Measurements from ENCODE around the gene ZNF786.

Gene ZNF786

DNA sequence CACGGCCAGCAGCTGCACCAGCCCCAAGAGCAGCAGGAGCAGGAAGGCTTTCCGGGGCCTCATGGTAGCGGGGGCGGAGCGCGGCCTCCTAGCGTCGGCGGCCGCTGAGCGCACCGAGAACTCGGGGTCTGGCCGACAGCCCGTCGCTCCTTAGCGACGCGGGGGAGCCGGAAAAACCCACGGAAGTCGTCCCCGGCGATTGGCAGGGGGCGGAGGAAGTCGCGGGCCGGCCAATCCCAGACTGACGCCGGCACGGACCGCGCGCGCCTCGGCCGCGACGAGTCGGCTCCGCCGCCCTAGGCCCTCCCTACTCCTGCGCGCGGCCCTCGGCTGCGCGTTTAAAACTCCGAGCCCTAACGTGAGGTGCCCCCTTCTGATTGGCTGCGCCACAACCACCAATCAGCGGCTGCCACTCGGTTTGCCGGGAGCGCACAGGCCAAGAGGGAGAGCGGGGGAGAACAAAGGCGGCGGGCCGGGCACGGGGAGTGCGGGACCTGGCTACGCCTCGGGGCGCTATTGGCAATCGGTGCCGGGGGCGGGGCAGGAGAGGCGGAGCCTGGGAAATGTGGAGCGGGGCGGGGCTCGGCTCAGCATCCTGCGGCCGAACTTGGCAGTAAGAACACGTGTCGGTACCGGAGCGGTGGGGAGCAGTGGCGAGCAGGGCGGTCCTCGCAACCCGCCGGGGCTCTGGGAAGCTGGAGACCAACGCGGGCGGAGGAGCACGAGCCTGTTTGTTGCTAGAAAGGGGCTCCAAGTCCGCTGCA lies 62.0 kb downstream of the ZNF786 start, which contains the start of gene PDIA4:
TSS of gene PDIA4 (minus strand) at position 160 of the 764 bp plus-strand sequence. CDS start at position 63, 97 bp downstream.
- H3K4me3 ChIP-seq (ENCODE audit: insufficient read depth in 1 of 2, low read depth in 1 of 2, low read length in 2 of 2): peak within 1 kb of the TSS; percentile 85 to 96
- H2AK5ac ChIP-seq (ENCODE audit: low read length, severe bottlenecking): no peak within 1 kb of the TSS
- H4K8ac ChIP-seq (ENCODE audit: low read length): peak within 1 kb of the TSS; percentile 73
- H2BK120ac ChIP-seq (ENCODE audit: low read depth, low read length): peak within 1 kb of the TSS; percentile 67
- H3K14ac ChIP-seq (ENCODE audit: low read length in 2 of 2): no peak within 1 kb of the TSS
- H3K23ac ChIP-seq (ENCODE audit: low read length in 2 of 2): no peak within 1 kb of the TSS
- no peaks in the 10 kb centered on the region for H3K79me1 ChIP-seq (replicated peaks; ENCODE audit: low read length, poor library complexity, severe bottlenecking)
- peak within 1 kb of the TSS; percentile 89 for H3K27ac ChIP-seq (ENCODE audit: low read length, poor library complexity, severe bottlenecking)
- H3K4ac ChIP-seq (ENCODE audit: low read depth in 1 of 2, low read length in 2 of 2): peak within 1 kb of the TSS; percentile 67 to 81
- peak within 1 kb of the TSS; percentile 85 for H2AFZ ChIP-seq (ENCODE audit: low read depth, low read length)
- no peaks in the 10 kb centered on the region for H3K9me3 ChIP-seq (ENCODE audit: control insufficient read depth, low read length)
- H2BK5ac ChIP-seq (ENCODE audit: low read depth, low read length, poor library complexity, severe bottlenecking): peak within 1 kb of the TSS; percentile 74
- H2BK12ac ChIP-seq (ENCODE audit: low read length in 2 of 2): no peak within 1 kb of the TSS
- WGBS: under 1% methylated on average over 82 of the region's 87 CpGs
- H3K4me1 ChIP-seq (ENCODE audit: control insufficient read depth, insufficient read depth, low read depth, low read length): peaks cover 8% of the 10 kb centered on the region
- no peaks in the 10 kb centered on the region for H3K27me3 ChIP-seq (ENCODE audit: control insufficient read depth in 1 of 2, insufficient read depth in 1 of 2, low read length in 2 of 2)
- H2BK15ac ChIP-seq (ENCODE audit: low read depth, poor library complexity, severe bottlenecking): peak within 1 kb of the TSS; percentile 94
- H3K4me2 ChIP-seq (ENCODE audit: low read length, poor library complexity, severe bottlenecking): peak within 1 kb of the TSS; percentile 98
- peak within 1 kb of the TSS; percentile 91 for H4K91ac ChIP-seq (ENCODE audit: low read length)
- H3K36me3 ChIP-seq (ENCODE audit: control insufficient read depth in 1 of 2, insufficient read depth in 2 of 2, low read depth in 1 of 2, low read length in 2 of 2): peaks cover 0 to 2% of the 10 kb centered on the region in 2 experiments
- H3K9ac ChIP-seq (ENCODE audit: low read length): peak within 1 kb of the TSS; percentile 92
- peak within 1 kb of the TSS; percentile 76 to 89 for H3K18ac ChIP-seq (ENCODE audit: low read depth in 1 of 2, low read length in 2 of 2)
- peak; percentile 100 for DNase-seq

DNA sequence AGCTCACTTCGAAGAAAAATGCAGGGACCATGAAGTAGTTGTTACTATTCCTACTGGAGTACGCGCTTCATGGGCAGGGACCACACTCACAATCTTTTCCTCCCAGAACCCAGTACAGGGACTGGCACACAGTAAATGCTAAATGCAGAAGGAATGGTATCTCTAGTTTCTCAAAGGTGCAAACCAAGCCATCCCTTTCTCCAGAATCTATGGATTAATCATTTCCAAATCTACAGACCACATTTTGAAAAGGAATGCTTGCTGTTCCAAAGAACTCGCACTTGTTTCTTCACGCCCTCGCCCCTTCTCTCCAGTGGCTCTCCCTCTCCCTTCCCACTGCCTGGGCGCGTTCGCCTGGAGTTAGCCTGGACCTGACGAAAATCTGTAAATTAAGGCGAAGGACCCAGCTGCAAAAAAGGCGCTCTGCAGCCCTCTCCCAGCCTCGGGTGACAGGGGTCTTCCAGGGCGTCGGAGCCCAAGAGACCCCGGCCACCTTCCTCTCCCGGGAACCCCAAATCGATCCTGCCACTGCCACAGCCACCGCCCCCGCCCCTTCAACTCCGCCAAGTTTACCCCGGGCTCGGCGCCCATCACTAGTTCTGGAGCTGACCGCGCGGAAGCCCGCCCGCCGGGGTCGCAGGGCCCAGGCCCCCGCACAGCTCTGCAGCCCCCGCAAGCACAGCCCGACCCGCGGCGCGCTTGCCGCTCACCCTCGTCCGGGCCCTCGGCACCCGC lies 62.7 kb downstream of the ZNF786 start:
- H3K14ac ChIP-seq (ENCODE audit: low read length in 2 of 2): no peak overlapping the region
- H3K27me3 ChIP-seq (ENCODE audit: control insufficient read depth in 1 of 2, insufficient read depth in 1 of 2, low read length in 2 of 2): no peaks in the 10 kb centered on the region
- H3K4me2 ChIP-seq (ENCODE audit: low read length, poor library complexity, severe bottlenecking): peak overlapping the region; percentile 81
- peaks cover 10% of the 10 kb centered on the region for H3K4me1 ChIP-seq (ENCODE audit: control insufficient read depth, insufficient read depth, low read depth, low read length)
- peaks cover 0 to 2% of the 10 kb centered on the region in 2 experiments for H3K36me3 ChIP-seq (ENCODE audit: control insufficient read depth in 1 of 2, insufficient read depth in 2 of 2, low read depth in 1 of 2, low read length in 2 of 2)
- peak overlapping the region; percentile 92 for H3K9ac ChIP-seq (ENCODE audit: low read length)
- H2BK15ac ChIP-seq (ENCODE audit: low read depth, poor library complexity, severe bottlenecking): peak overlapping the region; percentile 94
- WGBS: under 1% methylated on average over 43 of the region's 43 CpGs
- H3K4ac ChIP-seq (ENCODE audit: low read depth in 1 of 2, low read length in 2 of 2): peak overlapping the region; percentile 65 to 68
- peak overlapping the region; percentile 67 for H2BK120ac ChIP-seq (ENCODE audit: low read depth, low read length)
- peak overlapping the region; percentile 91 for H4K91ac ChIP-seq (ENCODE audit: low read length)
- no peaks in the 10 kb centered on the region for H3K79me1 ChIP-seq (replicated peaks; ENCODE audit: low read length, poor library complexity, severe bottlenecking)
- H3K4me3 ChIP-seq (ENCODE audit: insufficient read depth in 1 of 2, low read depth in 1 of 2, low read length in 2 of 2): peak overlapping the region; percentile 85 to 96
- H2AK5ac ChIP-seq (ENCODE audit: low read length, severe bottlenecking): no peak overlapping the region
- peak overlapping the region; percentile 73 for H4K8ac ChIP-seq (ENCODE audit: low read length)
- peak overlapping the region; percentile 74 for H3K27ac ChIP-seq (ENCODE audit: low read length, poor library complexity, severe bottlenecking)
- peak; percentile 54 for DNase-seq
- peak overlapping the region; percentile 74 for H2BK5ac ChIP-seq (ENCODE audit: low read depth, low read length, poor library complexity, severe bottlenecking)
- H3K18ac ChIP-seq (ENCODE audit: low read depth in 1 of 2, low read length in 2 of 2): peak overlapping the region; percentile 76 to 89
- no peaks in the 10 kb centered on the region for H3K9me3 ChIP-seq (ENCODE audit: control insufficient read depth, low read length)
- H2BK12ac ChIP-seq (ENCODE audit: low read length in 2 of 2): no peak overlapping the region
- peak overlapping the region; percentile 83 for H2AFZ ChIP-seq (ENCODE audit: low read depth, low read length)
- H3K23ac ChIP-seq (ENCODE audit: low read length in 2 of 2): no peak overlapping the region

DNA sequence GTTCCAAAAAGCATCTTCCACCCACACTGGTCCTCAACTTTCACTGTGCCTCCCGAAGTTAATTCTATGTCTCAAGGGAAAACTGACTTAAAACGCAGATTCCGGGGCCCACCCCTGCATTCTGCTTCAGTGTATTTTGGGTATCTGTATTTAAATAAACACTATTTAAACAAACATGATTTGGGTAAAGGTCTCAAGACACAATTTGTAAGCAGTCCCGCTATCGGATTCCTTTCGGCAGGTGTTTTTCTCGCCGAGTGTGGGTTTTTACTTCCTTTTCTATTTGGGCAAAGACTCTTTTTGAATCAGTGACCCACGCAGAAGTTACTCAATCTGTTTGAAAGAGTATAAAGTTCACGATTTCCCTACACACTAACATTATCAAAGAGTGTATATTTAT lies 63.5 kb downstream of the ZNF786 start:
- Histone ChIP-seq H4K8ac (ENCODE audit: low read length) (no peak overlapping the region), H3K4ac (ENCODE audit: low read depth in 1 of 2, low read length in 2 of 2) (peak overlapping the region in 1 of 2 experiments; percentile 18), H3K23ac (ENCODE audit: low read length in 2 of 2) (no peak overlapping the region), H3K36me3 (ENCODE audit: control insufficient read depth in 1 of 2, insufficient read depth in 2 of 2, low read depth in 1 of 2, low read length in 2 of 2) (peaks cover 0 to 2% of the 10 kb centered on the region in 2 experiments), H3K4me2 (ENCODE audit: low read length, poor library complexity, severe bottlenecking) (peak overlapping the region; percentile 81), H2BK15ac (ENCODE audit: low read depth, poor library complexity, severe bottlenecking) (no peak overlapping the region), H4K91ac (ENCODE audit: low read length) (no peak overlapping the region), H2BK120ac (ENCODE audit: low read depth, low read length) (no peak overlapping the region), H2AFZ (ENCODE audit: low read depth, low read length) (no peak overlapping the region), H2BK12ac (ENCODE audit: low read length in 2 of 2) (no peak overlapping the region), H3K4me3 (ENCODE audit: insufficient read depth in 1 of 2, low read depth in 1 of 2, low read length in 2 of 2) (peak overlapping the region in 1 of 2 experiments; percentile 85), H3K79me1 (replicated peaks; ENCODE audit: low read length, poor library complexity, severe bottlenecking) (no peaks in the 10 kb centered on the region), H3K27ac (ENCODE audit: low read length, poor library complexity, severe bottlenecking) (no peak overlapping the region), H3K9me3 (ENCODE audit: control insufficient read depth, low read length) (no peaks in the 10 kb centered on the region), H3K18ac (ENCODE audit: low read depth in 1 of 2, low read length in 2 of 2) (no peak overlapping the region), H3K9ac (ENCODE audit: low read length) (peak overlapping the region; percentile 92), H2BK5ac (ENCODE audit: low read depth, low read length, poor library complexity, severe bottlenecking) (no peak overlapping the region), H3K27me3 (ENCODE audit: control insufficient read depth in 1 of 2, insufficient read depth in 1 of 2, low read length in 2 of 2) (no peaks in the 10 kb centered on the region), H2AK5ac (ENCODE audit: low read length, severe bottlenecking) (peak overlapping the region; percentile 16), H3K14ac (ENCODE audit: low read length in 2 of 2) (no peak overlapping the region), H3K4me1 (ENCODE audit: control insufficient read depth, insufficient read depth, low read depth, low read length) (peaks cover 10% of the 10 kb centered on the region)
- DNase-seq: peak; percentile 7
- 74% methylated on average over 5 of the region's 10 CpGs for WGBS

DNA sequence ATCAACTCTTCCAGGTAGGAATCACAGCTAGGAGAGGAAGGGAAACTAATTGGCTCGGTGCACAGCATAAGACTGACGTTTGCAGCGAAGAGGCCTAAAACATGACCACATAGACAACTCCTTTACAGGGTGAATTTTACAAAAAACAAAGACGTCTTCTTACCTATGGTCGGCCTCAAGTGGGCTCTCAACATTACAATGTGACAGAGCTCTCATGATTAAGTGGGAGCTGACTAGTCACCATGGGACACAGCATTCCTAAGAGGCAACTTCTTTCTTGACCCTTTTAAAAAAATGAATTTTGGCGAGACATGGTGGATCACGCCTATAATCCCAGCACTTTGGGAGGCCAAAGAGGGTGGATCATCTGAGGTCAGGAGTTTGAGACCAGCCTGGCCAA lies 66.9 kb downstream of the ZNF786 start:
- Histone ChIP-seq H2BK5ac (ENCODE audit: low read depth, low read length, poor library complexity, severe bottlenecking) (no peak overlapping the region), H4K91ac (ENCODE audit: low read length) (no peak overlapping the region), H3K4me3 (ENCODE audit: insufficient read depth in 1 of 2, low read depth in 1 of 2, low read length in 2 of 2) (no peak overlapping the region), H3K4me2 (ENCODE audit: low read length, poor library complexity, severe bottlenecking) (no peak overlapping the region), H2AK5ac (ENCODE audit: low read length, severe bottlenecking) (no peak overlapping the region), H3K27ac (ENCODE audit: low read length, poor library complexity, severe bottlenecking) (no peak overlapping the region), H3K9me3 (ENCODE audit: control insufficient read depth, low read length) (no peaks in the 10 kb centered on the region), H3K4ac (ENCODE audit: low read depth in 1 of 2, low read length in 2 of 2) (no peak overlapping the region), H3K18ac (ENCODE audit: low read depth in 1 of 2, low read length in 2 of 2) (no peak overlapping the region), H3K23ac (ENCODE audit: low read length in 2 of 2) (no peak overlapping the region), H2BK12ac (ENCODE audit: low read length in 2 of 2) (no peak overlapping the region), H3K36me3 (ENCODE audit: control insufficient read depth in 1 of 2, insufficient read depth in 2 of 2, low read depth in 1 of 2, low read length in 2 of 2) (peaks cover 16 to 20% of the 10 kb centered on the region in 2 experiments), H3K79me1 (replicated peaks; ENCODE audit: low read length, poor library complexity, severe bottlenecking) (peaks cover 8% of the 10 kb centered on the region), H2BK15ac (ENCODE audit: low read depth, poor library complexity, severe bottlenecking) (no peak overlapping the region), H3K9ac (ENCODE audit: low read length) (no peak overlapping the region), H4K8ac (ENCODE audit: low read length) (no peak overlapping the region), H3K27me3 (ENCODE audit: control insufficient read depth in 1 of 2, insufficient read depth in 1 of 2, low read length in 2 of 2) (no peaks in the 10 kb centered on the region), H2BK120ac (ENCODE audit: low read depth, low read length) (no peak overlapping the region), H3K14ac (ENCODE audit: low read length in 2 of 2) (no peak overlapping the region), H3K4me1 (ENCODE audit: control insufficient read depth, insufficient read depth, low read depth, low read length) (peaks cover 13% of the 10 kb centered on the region), H2AFZ (ENCODE audit: low read depth, low read length) (no peak overlapping the region)
- 91% methylated on average over 7 of the region's 7 CpGs for WGBS
- DNase-seq: no peak
